HepG2 (cell line): ENCODE results near the gene CDC37. TPM values are rescaled to one million over a fixed set of nuclear protein-coding genes. Genes with fewer than 3 reads are reported as not detected.
"Not testable (repeated sequence)": the region's sequence is repeated elsewhere in the genome, so short reads cannot be mapped to it uniquely, and the experiment has no call there.

Source experiments
- ATAC-seq: fragments of 200-7000 bp; cut with Tn5 transposase; 3 replicates; pipeline ENCODE4 v1.9.1; 2020; ENCODE audit warnings: mild to moderate bottlenecking, moderate library complexity
- BruUV-seq: library from RNA; stranded (reverse); fragments of 400-500 nt; replicated peaks from 2 replicates; lab custom pipeline; 2021; lab: Mats Ljungman, UMichigan
- CTCF ChIA-PET: fragments of 300-600 bp; formaldehyde crosslinking; extraction: SDS; loops from one replicate; lab custom pipeline; 2021; ENCODE audit warnings: low total read pairs, inconsistent platforms, low intra/inter-chr PET ratio; lab: Yijun Ruan, JAX
- POLR2A ChIA-PET: fragments of 350-600 bp; sonication (Branson Sonifier 250); formaldehyde crosslinking; loops from one replicate; lab custom pipeline; 2020; ENCODE audit warnings: antibody characterized with exemption, inconsistent platforms; lab: Yijun Ruan, JAX
- DNase-seq: peaks from one replicate; pipeline ENCODE4 v3.0.0-alpha.2; 2015; ENCODE audit warnings: low spot score
- FAIRE-seq: peaks from 3 replicates; lab custom pipeline; 2011; peaks lifted over from hg19 to GRCh38; lab: Jason Lieb, UNC
- H2AFZ ChIP-seq: one replicate; pipeline ENCODE4 v1.6.1; 2011; ENCODE audit warnings: low read length, inconsistent platforms
- H3K27ac ChIP-seq: fragments of 300-600 bp; 3 replicates; pipeline ENCODE4 v1.8.0; 2011; ENCODE audit warnings: mixed run types, mild to moderate bottlenecking, mixed read lengths, low read length, inconsistent platforms; ENCODE audit not compliant: insufficient read depth; ENCODE audit errors: extremely low read length
- H3K27me3 ChIP-seq, 2 experiments: fragments of 200-600 bp in 1 of 2; 2 replicates in 1 of 2; 3 replicates in 1 of 2; pipeline versions ENCODE4 v1.6.0 to v1.8.0; 2011; ENCODE audit warnings: low read length in 2 of 2, mild to moderate bottlenecking in 2 of 2, moderate library complexity in 2 of 2, inconsistent platforms in 1 of 2; ENCODE audit not compliant: insufficient read depth in 2 of 2, control insufficient read depth in 1 of 2
- H3K36me3 ChIP-seq, 2 experiments: fragments of 200-600 bp in 1 of 2; replicated peaks in 1 of 2; 2 replicates in 1 of 2; 3 replicates in 1 of 2; pipeline versions ENCODE4 v1.5.1 to v1.8.0; 2011; ENCODE audit warnings: low read length in 2 of 2, inconsistent platforms in 1 of 2; ENCODE audit not compliant: insufficient read depth in 2 of 2, control insufficient read depth in 1 of 2
- H3K4me1 ChIP-seq: 2 replicates; pipeline ENCODE4 v1.5.1; 2012; ENCODE audit warnings: low read length, inconsistent platforms; ENCODE audit not compliant: insufficient read depth
- H3K4me2 ChIP-seq: 2 replicates; pipeline ENCODE4 v1.6.0; 2011; ENCODE audit warnings: low read depth, low read length, inconsistent platforms
- H3K4me3 ChIP-seq, 3 experiments: fragments of 200-600 bp in 1 of 3; sonication (generic), shearing (Covaris generic) in 1 of 3; replicated peaks in 1 of 3; 2 replicates each; pipeline ENCODE4 v1.5.1; 2011 to 2016; ENCODE audit warnings: low read length in 3 of 3, inconsistent platforms in 2 of 3, low read depth in 2 of 3, mild to moderate bottlenecking in 2 of 3, control low read depth in 1 of 3, mixed read lengths in 1 of 3; ENCODE audit not compliant: insufficient read depth in 1 of 3
- H3K79me2 ChIP-seq: one replicate; pipeline ENCODE4 v1.6.1; 2011; ENCODE audit warnings: low read length, inconsistent platforms; ENCODE audit not compliant: insufficient read depth
- H3K9ac ChIP-seq: 2 replicates; pipeline ENCODE4 v1.6.0; 2011; ENCODE audit warnings: mild to moderate bottlenecking, low read depth, low read length, inconsistent platforms; ENCODE audit not compliant: insufficient read depth
- H3K9me3 ChIP-seq: 2 replicates; pipeline ENCODE4 v1.5.1; 2012; ENCODE audit warnings: mild to moderate bottlenecking, low read length
- H4K20me1 ChIP-seq: 2 replicates; pipeline ENCODE4 v1.6.0; 2011; ENCODE audit warnings: inconsistent platforms, mild to moderate bottlenecking, low read length, moderate library complexity; ENCODE audit not compliant: insufficient read depth
- ARID5B ChIP-seq: IDR thresholded peaks from 2 replicates; pipeline ENCODE4 v1.4.0; 2020; ENCODE audit warnings: mild to moderate bottlenecking, missing genetic modification reagents
- CBX1 ChIP-seq: IDR thresholded peaks from one replicate; pipeline ENCODE4 v1.6.1; 2016; ENCODE audit warnings: antibody characterized with exemption, low read depth
- GABPA ChIP-seq, 2 experiments: IDR thresholded peaks; 2 replicates each; pipeline ENCODE4 v1.6.1; 2011 to 2016; ENCODE audit warnings: low read depth in 2 of 2, low read length in 1 of 2, missing biosample characterization in 1 of 2, missing genetic modification characterization in 1 of 2
- HDAC6 ChIP-seq: fragments of 200-600 bp; sonication (generic); IDR thresholded peaks from 2 replicates; pipeline ENCODE4 v1.7.0; 2017; ENCODE audit warnings: mild to moderate bottlenecking, antibody characterized with exemption, low read length, low read depth
- KAT7 ChIP-seq: IDR thresholded peaks from 2 replicates; pipeline ENCODE4 v1.6.1; 2018; ENCODE audit warnings: borderline replicate concordance, missing compliant biosample characterization
- KDM3A ChIP-seq: IDR thresholded peaks from 2 replicates; pipeline ENCODE4 v1.6.1; 2018; ENCODE audit warnings: low read depth, missing compliant biosample characterization
- KMT2B ChIP-seq: IDR thresholded peaks from 2 replicates; pipeline ENCODE4 v1.6.1; 2016; ENCODE audit warnings: missing genetic modification reagents, missing compliant biosample characterization
- MAFF ChIP-seq: IDR thresholded peaks from 2 replicates; pipeline ENCODE4 v1.6.1; 2011; ENCODE audit warnings: low read depth, low read length, improper control_type of control experiment
- MEF2D ChIP-seq: sonication (generic); formaldehyde crosslinking; IDR thresholded peaks from 2 replicates; pipeline ENCODE4 v1.5.1; 2020; ENCODE audit warnings: mild to moderate bottlenecking, missing genetic modification reagents
- SAP130 ChIP-seq: IDR thresholded peaks from 2 replicates; pipeline ENCODE4 v1.6.1; 2016; ENCODE audit warnings: low read depth
- ZNF83 ChIP-seq: sonication (generic); formaldehyde crosslinking; IDR thresholded peaks from 2 replicates; pipeline ENCODE4 v1.4.0; 2020; ENCODE audit warnings: missing genetic modification reagents, mild to moderate bottlenecking, borderline replicate concordance
- ZSCAN29 ChIP-seq: sonication (generic); formaldehyde crosslinking; conservative IDR thresholded peaks from 2 replicates; pipeline ENCODE4 v1.4.0; 2020; ENCODE audit warnings: mild to moderate bottlenecking, missing genetic modification reagents
- WGBS: methylation state at CpG from one replicate; pipeline ENCODE4 v1.1.6; 2017; ENCODE audit warnings: low lambda C conversion rate; 5-methylcytosine and 5-hydroxymethylcytosine counted together
- in situ Hi-C: cut with HindIII; loops from 2 replicates; pipeline ENCODE4 v1.10.0; 2017; ENCODE audit warnings: low pct_unique_long_range_greater_than_20kb; ENCODE audit not compliant: extremely low pct_ligation_motif_present
- intact Hi-C: fragments of 100-400 bp; cut with micrococcal nuclease; formaldehyde crosslinking; loops from one replicate; pipeline ENCODE4 v1.10.0; 2022; ENCODE audit not compliant: unreplicated experiment
- polyA plus RNA-seq, 8 experiments: library from polyadenylated mRNA; depleted of rRNA in 3 of 8; stranded (reverse) in 7 of 8; unstranded in 1 of 8; fragments of >200 nt; fragmentation: Illumina TruSeq in 4 of 8; extraction: Trizol in 4 of 8; gene quantifications; 2 replicates each; pipeline versions ENCODE4 v1.2.1 to v1.2.3, GENCODE V29; 2011 to 2016; ENCODE audit warnings: low read depth in 4 of 8, missing spikeins in 1 of 8, mixed read lengths in 1 of 8; ENCODE audit not compliant: insufficient read depth in 1 of 8
- total RNA-seq, 5 experiments: library from RNA; depleted of rRNA; stranded (reverse); fragments of >200 nt; fragmentation: Illumina TruSeq; extraction: Trizol; gene quantifications; 2 replicates each; pipeline ENCODE4 v1.2.3, GENCODE V29; 2016; ENCODE audit warnings: low read depth in 1 of 5

Gene CDC37
- total and polyA plus RNA-seq, 2 of the 13 experiments (the other 11 are each of a cell fraction or from before 2014, with no cell fraction given), result 158 to 177 TPM

GRCh38 chr19:10412257-10412977, 9.1 kb upstream of the CDC37 start:
- no peak overlapping the region for H3K4me3 ChIP-seq
- H4K20me1 ChIP-seq, result no peaks in the 10 kb centered on the region
- ChIA-PET CTCF (no interaction called here), POLR2A (interaction anchor here (1.2 kb wide), 1 partner anchor 9 kb away, joined by 4 read pairs; the partner anchor contains the start of gene CDC37)
- FAIRE-seq, result no peak
- H3K9ac ChIP-seq, result no peak overlapping the region
- in situ Hi-C loops (no loop called here), intact Hi-C loops (no loop called here)
- H3K36me3 ChIP-seq, result no peaks in the 10 kb centered on the region
- H3K4me1 ChIP-seq, result peaks cover 17% of the 10 kb centered on the region
- ATAC-seq, result no peak
- H3K27ac ChIP-seq, result no peak overlapping the region
- no peaks in the 10 kb centered on the region for H3K79me2 ChIP-seq
- 13% methylated on average over 13 of the region's 13 CpGs for WGBS
- peaks cover 4% of the 10 kb centered on the region; the same call in 1 of the 2 replicates for H3K9me3 ChIP-seq
- BruUV-seq, result no TSS peak
- DNase-seq, result no peak
- H2AFZ ChIP-seq, result no peak overlapping the region
- H3K27me3 ChIP-seq, result peaks cover 4 to 25% of the 10 kb centered on the region in 2 experiments; a peak in 3 of 5 replicates
- peak overlapping the region; percentile 12; the same call in 1 of the 2 replicates for H3K4me2 ChIP-seq
- TF ChIP-seq CBX1 (no peak), KMT2B (CRISPR knock-in tag) (no peak), MEF2D (CRISPR knock-in tag) (peak; percentile 97), ZSCAN29 (CRISPR knock-in tag) (no peak), KDM3A (CRISPR knock-in tag) (no peak), KAT7 (CRISPR knock-in tag) (no peak), ZNF83 (no peak), HDAC6 (no peak), ARID5B (CRISPR knock-in tag) (0 out of 2 replicates have a peak, but pooled peaks have one; percentile 7), SAP130 (CRISPR knock-in tag) (peak; percentile 29; the same call in 1 of the 2 replicates), GABPA (IDR thresholded peaks at IDR 0.05; ENCODE audit: low read depth, low read length) (no peak), GABPA (CRISPR knock-in tag; IDR thresholded peaks at IDR 0.05; ENCODE audit: low read depth) (peak; percentile 38; the same call in 1 of the 2 replicates), MAFF (no peak)

GRCh38 chr19:10411224-10411623, 7.9 kb upstream of the CDC37 start:
- H4K20me1 ChIP-seq, BruUV-seq, DNase-seq, ATAC-seq, H3K4me3 ChIP-seq, H3K9ac ChIP-seq, H3K36me3 ChIP-seq, H3K4me2 ChIP-seq, in situ Hi-C loops, H3K9me3 ChIP-seq, POLR2A ChIA-PET, CTCF ChIA-PET, H3K27ac ChIP-seq, intact Hi-C loops, H2AFZ ChIP-seq, FAIRE-seq, H3K79me2 ChIP-seq: not testable (repeated sequence)
- peaks cover 16% of the 10 kb centered on the region for H3K4me1 ChIP-seq
- H3K27me3 ChIP-seq, result peaks cover 4 to 27% of the 10 kb centered on the region in 2 experiments; a peak in 4 of 5 replicates
- WGBS, result 14% methylated on average over 4 of the region's 5 CpGs
